Activated T-cell treated with anti-CD3 and anti-CD28 coated beads for 24 hours (primary cell): ENCODE results near the gene TPH2.

ENCODE experiments used
- DNase-seq: peaks from one replicate; pipeline ENCODE4 v3.0.0-alpha.2; 2020; ENCODE audit warnings: low read depth

Gene TPH2

GRCh38 chr12:72033991-72034390 is 95.3 kb downstream of the TPH2 start:
- no peak for DNase-seq

- DNase-seq: no peak
Observed at GRCh38 chr12:72035625-72036024, 97.0 kb downstream of the TPH2 start.

GRCh38 chr12:72036393-72036792 is 97.7 kb downstream of the TPH2 start:
- DNase-seq: no peak

- DNase-seq: no peak
Observed at GRCh38 chr12:72037006-72037795, 98.6 kb downstream of the TPH2 start.

- no peak for DNase-seq
Observed at GRCh38 chr12:72041811-72042210, 103.2 kb downstream of the TPH2 start.

- no peak for DNase-seq
Observed at GRCh38 chr12:72053604-72054003, 115.0 kb downstream of the TPH2 start.

GRCh38 chr12:72054511-72054910 is 115.9 kb downstream of the TPH2 start:
- DNase-seq: no peak

- DNase-seq: no peak
Observed at GRCh38 chr12:72057330-72057914, 118.8 kb downstream of the TPH2 start.

GRCh38 chr12:72063073-72063472 is 124.4 kb downstream of the TPH2 start:
- no peak for DNase-seq

GRCh38 chr12:72071030-72071429 is 132.4 kb downstream of the TPH2 start:
- DNase-seq: no peak

GRCh38 chr12:72072592-72073212 is 134.1 kb downstream of the TPH2 start:
- no peak for DNase-seq

- no peak for DNase-seq
Observed at GRCh38 chr12:72074065-72074464, 135.4 kb downstream of the TPH2 start.

- no peak for DNase-seq
Observed at GRCh38 chr12:72074956-72075355, 136.3 kb downstream of the TPH2 start.

GRCh38 chr12:72075401-72075800 is 136.8 kb downstream of the TPH2 start:
- DNase-seq: no peak

GRCh38 chr12:72075891-72076557 is 137.4 kb downstream of the TPH2 start:
- DNase-seq: no peak

GRCh38 chr12:72076558-72076915 is 137.9 kb downstream of the TPH2 start:
- no peak for DNase-seq

GRCh38 chr12:72077111-72077820 is 138.6 kb downstream of the TPH2 start:
- DNase-seq: no peak

- no peak for DNase-seq
Observed at GRCh38 chr12:72081777-72082176, 143.1 kb downstream of the TPH2 start.
